ENCODE results near the gene NSG1. TPM values are rescaled to one million over a fixed set of nuclear protein-coding genes. Genes with fewer than 3 reads are reported as not detected.

Gene NSG1
- total and polyA plus RNA-seq, 9 donors, result 9.9 to 103 (median 39.6) TPM

- intact Hi-C loops (cut with DNase I), result no loop called here
- Histone ChIP-seq H3K4me1 (ENCODE audit: insufficient read depth) (no peaks in the 10 kb centered on the region), H3K27me3 (no peaks in the 10 kb centered on the region), H3K27ac (no peak overlapping the region), H3K9me3 (no peaks in the 10 kb centered on the region), H3K36me3 (no peaks in the 10 kb centered on the region), H3K4me3 (no peak overlapping the region)
- DNase-seq, result no peak
- TF ChIP-seq EP300 (IDR thresholded peaks at IDR 0.05), result no peak
- TF ChIP-seq CTCF (IDR thresholded peaks at IDR 0.05), result no peak
- TF ChIP-seq POLR2A (IDR thresholded peaks at IDR 0.05), result no peak
- 82 to 89% (median 84%) methylated on average over 7 of the region's 7 CpGs for WGBS, 3 donors
Measured at GRCh38 chr4:4456351-4456750, 69.4 kb downstream of the NSG1 start.

- no peak for DNase-seq
- H3K4me1 ChIP-seq (ENCODE audit: insufficient read depth), result no peaks in the 10 kb centered on the region
- 77 to 85% (median 83%) methylated on average over 8 of the region's 8 CpGs for WGBS, 3 donors
- no peak overlapping the region for H3K27ac ChIP-seq
- no peaks in the 10 kb centered on the region for H3K36me3 ChIP-seq
- H3K27me3 ChIP-seq, result no peaks in the 10 kb centered on the region
- no peak overlapping the region for H3K4me3 ChIP-seq
- H3K9me3 ChIP-seq, result no peaks in the 10 kb centered on the region
- TF ChIP-seq CTCF (IDR thresholded peaks at IDR 0.05) (no peak), EP300 (IDR thresholded peaks at IDR 0.05) (no peak), POLR2A (IDR thresholded peaks at IDR 0.05) (no peak)
- intact Hi-C loops (cut with DNase I), result no loop called here
Measured at GRCh38 chr4:4456816-4457578, 70.1 kb downstream of the NSG1 start.

GRCh38 chr4:4457803-4458553 lies 71.1 kb downstream of the NSG1 start:
- intact Hi-C loops (cut with DNase I), result no loop called here
- 69 to 76% (median 74%) methylated on average over 5 of the region's 5 CpGs for WGBS, 3 donors
- no peak overlapping the region for H3K27ac ChIP-seq
- no peaks in the 10 kb centered on the region for H3K4me1 ChIP-seq (ENCODE audit: insufficient read depth)
- no peak for TF ChIP-seq CTCF (IDR thresholded peaks at IDR 0.05)
- H3K36me3 ChIP-seq, result no peaks in the 10 kb centered on the region
- H3K4me3 ChIP-seq, result no peak overlapping the region
- H3K27me3 ChIP-seq, result no peaks in the 10 kb centered on the region
- H3K9me3 ChIP-seq, result no peaks in the 10 kb centered on the region
- no peak for DNase-seq

GRCh38 chr4:4459181-4459580 lies 72.3 kb downstream of the NSG1 start:
- H3K27ac ChIP-seq, result no peak overlapping the region
- no peaks in the 10 kb centered on the region for H3K9me3 ChIP-seq
- TF ChIP-seq POLR2A (IDR thresholded peaks at IDR 0.05) (no peak), CTCF (IDR thresholded peaks at IDR 0.05) (no peak), EP300 (IDR thresholded peaks at IDR 0.05) (no peak)
- H3K36me3 ChIP-seq, result no peaks in the 10 kb centered on the region
- 91 to 95% (median 95%) methylated on average over 5 of the region's 5 CpGs for WGBS, 3 donors
- H3K4me1 ChIP-seq (ENCODE audit: insufficient read depth), result no peaks in the 10 kb centered on the region
- no peak overlapping the region for H3K4me3 ChIP-seq
- H3K27me3 ChIP-seq, result no peaks in the 10 kb centered on the region
- DNase-seq, result no peak
- intact Hi-C loops (cut with DNase I), result no loop called here
